Measurements from ENCODE around the gene PTPRB. TPM values are rescaled to one million over a fixed set of nuclear protein-coding genes. Genes with fewer than 3 reads are reported as not detected.
A peak's percentile ranks its signal among the peaks of the same experiment; 100 is the strongest.

Gene PTPRB
- total RNA-seq (10 to 100 TPM; 27.0 to 49.0 (median 40.7) TPM), polyA plus RNA-seq (10 to 100 TPM; 13.6 to 27.1 TPM)
- long read RNA-seq, donor 1, partial matches to known transcripts = 7 of 16 reads
- long read RNA-seq, donor 1, other reads (novel, unspliced or antisense) = 7 of 16 reads
- long read RNA-seq, donor 2, partial matches to known transcripts = 11 of 26 reads
- long read RNA-seq, donor 2, other reads (novel, unspliced or antisense) = 13 of 26 reads
- long read RNA-seq, donor 3, transcript PTPRB-205 (2 exons, 639 nt) = major isoform, 9 of 56 reads
- long read RNA-seq, donor 3, partial matches to known transcripts = 28 of 56 reads
- long read RNA-seq, donor 3, other reads (novel, unspliced or antisense) = 19 of 56 reads

DNA sequence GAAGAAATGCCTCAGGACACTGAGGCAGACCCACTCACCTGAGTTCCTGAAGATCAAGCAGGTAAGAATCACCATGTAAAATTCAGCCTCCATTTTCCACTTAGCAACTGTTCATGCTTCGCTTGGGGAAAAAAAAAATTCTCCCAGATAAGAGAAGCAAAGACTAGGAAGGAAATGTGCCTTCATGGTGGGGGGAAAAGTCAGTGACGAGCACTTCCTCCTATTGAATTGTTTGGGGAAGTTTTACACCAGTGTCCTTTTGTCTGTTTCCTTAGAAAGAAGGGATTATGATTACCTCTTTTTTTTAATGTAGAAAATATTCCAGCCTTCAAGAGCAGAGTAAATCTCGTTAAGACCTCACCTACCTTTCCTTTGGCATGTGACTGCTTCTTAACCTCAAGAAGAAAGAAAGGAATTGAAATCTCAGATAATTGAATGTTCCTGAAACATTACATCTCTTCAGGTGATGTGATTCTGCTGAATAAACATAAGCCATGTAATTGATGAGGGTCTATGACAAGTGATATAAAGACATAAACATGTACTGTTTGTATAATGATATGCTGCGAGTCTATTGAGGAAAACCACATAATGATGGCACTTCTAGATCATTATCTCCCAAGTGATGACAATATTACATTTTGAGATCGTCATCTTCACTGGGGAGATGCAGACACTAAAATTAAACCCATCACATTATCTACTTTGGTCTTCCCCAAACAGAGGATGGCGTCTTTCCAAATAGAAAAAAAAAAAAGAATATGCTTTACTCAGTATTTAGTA is at the start of gene PTPRB:
Gene PTPRB, minus strand, starts transcription at position 127 of the 783 bp plus-strand sequence. Its CDS starts 34 bp downstream, at position 93.
- WGBS, 2 donors = 56 to 63% methylated on average over 6 of the region's 6 CpGs
- peak in 6 of 8 donors; percentile 42 to 78 (median 64) for ATAC-seq

DNA sequence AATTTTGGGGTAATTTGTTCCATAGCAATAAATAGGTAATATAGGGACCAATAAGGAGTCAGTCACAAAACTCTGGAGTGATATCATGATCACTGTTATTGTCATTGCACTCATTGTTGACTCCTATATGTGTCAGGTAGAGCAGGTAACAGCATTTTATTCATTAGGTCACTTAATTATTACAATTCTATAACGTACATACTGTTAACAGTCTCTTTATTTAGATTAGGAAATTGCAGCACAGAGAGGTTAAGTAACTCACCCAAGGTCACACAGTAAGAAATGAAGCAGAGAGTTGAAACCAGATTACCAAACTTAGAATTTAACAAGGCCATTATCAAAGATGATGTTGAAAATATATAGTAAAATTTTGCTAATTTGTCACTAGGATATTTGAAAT is 49.7 kb upstream of the PTPRB start:
- 71 to 72% methylated on average over 1 of the region's 1 CpG for WGBS, 2 donors
- H3K27me3 ChIP-seq = no peaks in the 10 kb centered on the region
- no peak overlapping the region for H3K4me3 ChIP-seq

More for the DNA sequence above, at the start of gene PTPRB:
- Histone ChIP-seq H3K9me3 (no peaks in the 10 kb centered on the region), H3K36me3 (peaks cover 0 to 4% (median 0%) of the 10 kb centered on the region in 9 donors), H3K4me1 (peaks cover 0 to 38% (median 3%) of the 10 kb centered on the region in 9 donors), H3K27ac (peak within 1 kb of the TSS; percentile 37 to 91 (median 78)), H3K4me3 (peak within 1 kb of the TSS; percentile 18 to 58 (median 45)), H3K27me3 (no peaks in the 10 kb centered on the region)
- TF ChIP-seq, protein P1, sequence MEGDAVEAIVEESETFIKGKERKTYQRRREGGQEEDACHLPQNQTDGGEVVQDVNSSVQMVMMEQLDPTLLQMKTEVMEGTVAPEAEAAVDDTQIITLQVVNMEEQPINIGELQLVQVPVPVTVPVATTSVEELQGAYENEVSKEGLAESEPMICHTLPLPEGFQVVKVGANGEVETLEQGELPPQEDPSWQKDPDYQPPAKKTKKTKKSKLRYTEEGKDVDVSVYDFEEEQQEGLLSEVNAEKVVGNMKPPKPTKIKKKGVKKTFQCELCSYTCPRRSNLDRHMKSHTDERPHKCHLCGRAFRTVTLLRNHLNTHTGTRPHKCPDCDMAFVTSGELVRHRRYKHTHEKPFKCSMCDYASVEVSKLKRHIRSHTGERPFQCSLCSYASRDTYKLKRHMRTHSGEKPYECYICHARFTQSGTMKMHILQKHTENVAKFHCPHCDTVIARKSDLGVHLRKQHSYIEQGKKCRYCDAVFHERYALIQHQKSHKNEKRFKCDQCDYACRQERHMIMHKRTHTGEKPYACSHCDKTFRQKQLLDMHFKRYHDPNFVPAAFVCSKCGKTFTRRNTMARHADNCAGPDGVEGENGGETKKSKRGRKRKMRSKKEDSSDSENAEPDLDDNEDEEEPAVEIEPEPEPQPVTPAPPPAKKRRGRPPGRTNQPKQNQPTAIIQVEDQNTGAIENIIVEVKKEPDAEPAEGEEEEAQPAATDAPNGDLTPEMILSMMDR (IDR thresholded peaks at IDR 0.05) = no peak
- DNase-seq = peak in 1 of 2 donors; percentile 25
- intact Hi-C loops (cut with DNase I) = no loop called here

DNA sequence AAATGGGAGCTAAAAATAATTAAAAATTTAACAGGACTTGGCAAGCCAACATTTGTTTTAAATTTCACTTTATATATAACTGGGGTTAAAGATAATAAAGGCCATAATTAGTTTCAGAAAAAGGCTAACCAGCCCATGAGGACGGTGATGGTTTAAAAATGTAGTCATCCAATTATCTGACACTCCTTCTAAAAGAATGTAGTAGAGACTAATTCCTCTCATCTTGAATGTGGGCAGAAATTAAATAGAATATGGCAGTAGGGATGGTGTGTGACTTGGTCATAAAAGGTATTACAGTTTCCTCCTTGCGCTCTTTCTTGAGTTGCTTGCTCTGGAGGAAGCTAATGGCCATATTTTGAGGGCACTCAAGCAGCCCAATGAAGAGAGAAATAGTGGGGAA is 49.1 kb upstream of the PTPRB start:
- Histone ChIP-seq H3K27me3 (no peaks in the 10 kb centered on the region), H3K27ac (no peak overlapping the region), H3K36me3 (no peaks in the 10 kb centered on the region), H3K9me3 (no peaks in the 10 kb centered on the region), H3K4me1 (peaks cover 0 to 8% (median 3%) of the 10 kb centered on the region in 9 donors), H3K4me3 (no peak overlapping the region)
- DNase-seq = no peak
- no peak for ATAC-seq
- WGBS, 2 donors = 83 to 86% methylated on average over 2 of the region's 2 CpGs
- TF ChIP-seq, protein P1 (IDR thresholded peaks at IDR 0.05) = no peak
- intact Hi-C loops (cut with DNase I) = no loop called here

More for the DNA sequence above, 49.7 kb upstream of the PTPRB start:
- H3K36me3 ChIP-seq = no peaks in the 10 kb centered on the region
- TF ChIP-seq, protein P1 (IDR thresholded peaks at IDR 0.05) = no peak
- intact Hi-C loops (cut with DNase I) = no loop called here
- H3K27ac ChIP-seq = no peak overlapping the region
- peaks cover 0 to 14% (median 7%) of the 10 kb centered on the region in 9 donors for H3K4me1 ChIP-seq
- no peak for ATAC-seq
- DNase-seq = no peak
- no peaks in the 10 kb centered on the region for H3K9me3 ChIP-seq

DNA sequence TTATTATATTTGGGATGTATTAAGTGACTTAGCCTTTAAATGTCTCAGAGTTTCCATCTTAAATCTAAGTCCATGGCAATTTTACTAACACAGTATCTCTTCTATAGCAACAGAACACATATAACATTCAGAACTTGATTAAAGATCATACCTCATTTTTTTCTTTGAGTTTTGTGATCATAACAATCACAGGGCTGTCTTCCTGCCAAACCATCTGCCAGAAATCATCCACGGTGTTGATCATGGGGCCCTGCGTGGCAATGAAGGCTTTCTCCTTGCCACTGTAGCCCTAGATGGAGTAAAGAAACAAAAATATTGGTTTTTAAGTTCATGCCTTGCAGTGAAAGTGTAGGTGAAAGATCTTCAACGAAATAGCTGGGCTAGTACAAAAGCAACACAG is 46.7 kb upstream of the PTPRB start:
- DNase-seq (no peak), ATAC-seq (no peak)
- H3K9me3 ChIP-seq = peaks cover 0 to 5% (median 0%) of the 10 kb centered on the region in 11 donors
- H3K4me1 ChIP-seq = no peaks in the 10 kb centered on the region
- H3K36me3 ChIP-seq = no peaks in the 10 kb centered on the region
- intact Hi-C loops (cut with DNase I) = no loop called here
- TF ChIP-seq, protein P1 (IDR thresholded peaks at IDR 0.05) = no peak
- no peak overlapping the region for H3K4me3 ChIP-seq
- WGBS, 2 donors = 85 to 86% methylated on average over 3 of the region's 3 CpGs
- H3K27ac ChIP-seq = no peak overlapping the region
- no peaks in the 10 kb centered on the region for H3K27me3 ChIP-seq
